ENCODE measurements around the gene HMGN3.
A peak's percentile ranks its signal among the peaks of the same experiment; 100 is the strongest.

HMGN3 gene

DNA sequence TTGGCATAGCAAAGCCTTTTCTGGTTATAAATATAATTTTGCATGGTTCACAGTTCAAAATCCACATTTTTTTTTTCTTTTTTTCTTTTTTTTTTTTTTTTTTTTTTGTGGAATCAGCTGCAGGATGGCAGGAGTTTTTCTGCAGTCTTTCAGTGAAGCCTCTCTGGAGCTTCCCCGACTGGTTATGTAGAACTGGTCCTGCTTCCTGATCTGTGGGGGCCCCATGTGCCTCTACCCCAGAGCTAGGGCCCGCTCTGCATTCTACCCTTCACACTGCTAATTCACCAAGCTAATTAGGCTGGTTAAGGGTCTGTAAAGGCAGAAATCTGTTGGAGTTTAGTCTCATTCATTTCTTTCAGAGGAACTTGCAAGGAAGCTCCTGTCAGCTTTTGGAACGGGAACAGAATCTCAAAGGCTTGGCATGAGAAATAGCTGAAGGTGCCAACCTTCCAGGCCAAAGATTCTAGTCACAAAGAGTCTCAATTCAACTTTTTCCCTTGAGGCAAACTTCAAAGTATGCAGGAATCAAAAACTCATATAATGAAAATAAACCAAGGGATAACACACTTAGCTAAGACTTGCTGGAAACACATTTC lies 45.5 kb downstream of the HMGN3 start:
- peak in 1 of 2 donors; percentile 52 for DNase-seq (ENCODE audit: low read depth in 2 of 2)
- TF ChIP-seq, protein P1, sequence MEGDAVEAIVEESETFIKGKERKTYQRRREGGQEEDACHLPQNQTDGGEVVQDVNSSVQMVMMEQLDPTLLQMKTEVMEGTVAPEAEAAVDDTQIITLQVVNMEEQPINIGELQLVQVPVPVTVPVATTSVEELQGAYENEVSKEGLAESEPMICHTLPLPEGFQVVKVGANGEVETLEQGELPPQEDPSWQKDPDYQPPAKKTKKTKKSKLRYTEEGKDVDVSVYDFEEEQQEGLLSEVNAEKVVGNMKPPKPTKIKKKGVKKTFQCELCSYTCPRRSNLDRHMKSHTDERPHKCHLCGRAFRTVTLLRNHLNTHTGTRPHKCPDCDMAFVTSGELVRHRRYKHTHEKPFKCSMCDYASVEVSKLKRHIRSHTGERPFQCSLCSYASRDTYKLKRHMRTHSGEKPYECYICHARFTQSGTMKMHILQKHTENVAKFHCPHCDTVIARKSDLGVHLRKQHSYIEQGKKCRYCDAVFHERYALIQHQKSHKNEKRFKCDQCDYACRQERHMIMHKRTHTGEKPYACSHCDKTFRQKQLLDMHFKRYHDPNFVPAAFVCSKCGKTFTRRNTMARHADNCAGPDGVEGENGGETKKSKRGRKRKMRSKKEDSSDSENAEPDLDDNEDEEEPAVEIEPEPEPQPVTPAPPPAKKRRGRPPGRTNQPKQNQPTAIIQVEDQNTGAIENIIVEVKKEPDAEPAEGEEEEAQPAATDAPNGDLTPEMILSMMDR (IDR thresholded peaks at IDR 0.05; ENCODE audit: low read depth, low read length), result no peak
- H3K4me3 ChIP-seq (replicated peaks in 1 of 2; ENCODE audit: low read depth in 2 of 2, low read length in 2 of 2), result no peak overlapping the region

DNA sequence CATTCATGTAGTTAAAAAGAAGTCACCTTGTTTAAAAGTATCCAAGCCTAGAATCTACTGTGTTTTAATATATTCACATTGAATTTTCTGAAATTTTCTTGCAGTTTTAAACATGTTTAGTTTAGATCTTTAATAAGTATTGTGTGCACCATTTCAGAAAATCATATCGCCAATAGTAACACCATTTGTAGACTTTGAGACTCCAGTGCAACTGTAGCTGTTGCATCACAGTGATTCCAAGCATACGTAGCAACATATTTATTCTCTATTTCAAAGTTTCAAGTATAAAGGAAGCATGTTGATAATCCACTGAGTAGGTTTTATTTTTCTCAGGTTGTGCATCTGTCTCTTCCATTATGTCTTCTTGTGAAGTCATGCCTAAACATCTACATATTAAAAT lies 46.4 kb downstream of the HMGN3 start:
- no peak overlapping the region for H3K4me3 ChIP-seq (replicated peaks in 1 of 2; ENCODE audit: low read depth in 2 of 2, low read length in 2 of 2)
- TF ChIP-seq, protein P1 (IDR thresholded peaks at IDR 0.05; ENCODE audit: low read depth, low read length), result no peak
- DNase-seq (ENCODE audit: low read depth in 2 of 2), result no peak

DNA sequence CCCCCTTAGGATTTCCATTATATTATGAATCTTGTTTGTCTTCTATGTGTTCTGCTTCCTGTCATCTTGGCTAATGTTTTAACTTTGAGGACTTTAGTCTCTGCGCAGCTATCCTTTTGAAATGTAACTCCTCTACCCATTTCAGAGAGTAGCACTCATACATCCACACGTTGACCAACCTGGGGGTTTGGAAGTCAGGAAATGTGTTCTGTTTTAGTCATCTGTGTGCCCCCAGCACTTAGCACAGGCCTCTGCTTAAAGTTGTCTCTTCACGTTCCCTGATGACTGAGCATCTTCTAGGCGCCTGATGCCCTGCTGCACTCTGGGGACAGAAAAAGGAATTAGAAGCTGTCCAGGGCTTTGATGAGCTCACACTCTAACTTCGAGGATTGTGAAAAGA lies 47.9 kb downstream of the HMGN3 start:
- no peak overlapping the region for H3K4me3 ChIP-seq (replicated peaks in 1 of 2; ENCODE audit: low read depth in 2 of 2, low read length in 2 of 2)
- TF ChIP-seq, protein P1 (IDR thresholded peaks at IDR 0.05; ENCODE audit: low read depth, low read length), result no peak
- no peak for DNase-seq (ENCODE audit: low read depth in 2 of 2)

DNA sequence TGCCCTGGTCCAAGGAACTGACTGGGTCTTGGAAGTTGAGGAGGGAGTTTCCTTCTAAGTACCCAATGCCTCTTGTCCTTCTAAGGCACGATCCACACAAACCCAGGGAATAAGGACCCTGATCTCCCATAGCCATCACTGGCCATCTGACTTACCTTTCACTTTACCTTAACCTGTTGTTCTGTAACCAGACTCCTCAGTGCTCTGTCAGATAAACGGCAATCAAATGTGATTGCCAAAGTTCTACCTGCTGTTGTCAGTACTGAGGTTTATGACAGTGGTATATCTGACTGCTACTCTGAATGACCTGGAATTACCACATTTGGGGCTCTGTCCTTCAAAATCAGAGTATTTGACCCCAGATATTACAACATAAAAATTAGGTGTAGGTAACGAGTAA lies 49.8 kb downstream of the HMGN3 start:
- DNase-seq (ENCODE audit: low read depth in 2 of 2), result no peak
- no peak overlapping the region for H3K4me3 ChIP-seq (replicated peaks in 1 of 2; ENCODE audit: low read depth in 2 of 2, low read length in 2 of 2)
- TF ChIP-seq, protein P1 (IDR thresholded peaks at IDR 0.05; ENCODE audit: low read depth, low read length), result no peak

DNA sequence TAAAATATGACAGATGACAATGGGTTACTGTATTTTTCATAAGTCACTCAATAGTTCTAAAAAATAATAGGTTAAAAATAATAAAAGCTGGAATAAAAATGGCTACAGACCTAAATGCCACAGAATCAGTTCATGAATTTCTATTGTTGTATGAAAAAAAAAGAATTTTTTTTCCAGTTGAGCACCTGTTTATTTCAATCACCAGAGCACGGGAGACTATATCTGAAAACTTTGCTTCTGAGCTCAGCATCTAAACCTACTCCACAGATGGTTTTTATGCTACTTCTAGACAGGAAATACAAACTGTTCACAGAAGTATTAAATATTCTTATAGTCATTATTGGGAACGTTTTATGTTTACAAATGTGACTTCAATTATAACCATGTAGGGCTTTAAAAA lies 50.4 kb downstream of the HMGN3 start:
- DNase-seq (ENCODE audit: low read depth in 2 of 2), result no peak
- TF ChIP-seq, protein P1 (IDR thresholded peaks at IDR 0.05; ENCODE audit: low read depth, low read length), result no peak

DNA sequence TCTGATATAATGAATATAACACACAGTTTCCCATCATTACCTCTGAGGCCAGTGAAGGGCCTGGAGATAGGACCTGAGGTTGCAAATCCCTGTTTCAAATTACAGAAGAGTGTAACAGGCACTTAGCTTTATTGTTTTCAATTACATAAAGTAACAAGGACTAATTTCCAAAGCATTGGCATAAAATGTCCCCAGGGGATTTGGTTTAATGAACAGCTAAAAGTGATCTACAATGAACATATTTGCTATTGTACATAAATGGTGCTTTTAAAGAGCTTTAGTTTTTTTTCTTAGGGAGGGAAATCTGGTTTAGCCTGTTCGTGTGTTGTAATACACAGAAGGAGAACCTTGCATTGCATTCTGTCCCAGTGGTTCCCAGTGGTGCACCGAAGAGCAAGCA lies 54.4 kb downstream of the HMGN3 start:
- no peak overlapping the region for H3K4me3 ChIP-seq (replicated peaks in 1 of 2; ENCODE audit: low read depth in 2 of 2, low read length in 2 of 2)
- TF ChIP-seq, protein P1 (IDR thresholded peaks at IDR 0.05; ENCODE audit: low read depth, low read length), result no peak
- no peak for DNase-seq (ENCODE audit: low read depth in 2 of 2)

More for the DNA sequence above, 50.4 kb downstream of the HMGN3 start:
- no peak overlapping the region for H3K4me3 ChIP-seq (replicated peaks in 1 of 2; ENCODE audit: low read depth in 2 of 2, low read length in 2 of 2)

DNA sequence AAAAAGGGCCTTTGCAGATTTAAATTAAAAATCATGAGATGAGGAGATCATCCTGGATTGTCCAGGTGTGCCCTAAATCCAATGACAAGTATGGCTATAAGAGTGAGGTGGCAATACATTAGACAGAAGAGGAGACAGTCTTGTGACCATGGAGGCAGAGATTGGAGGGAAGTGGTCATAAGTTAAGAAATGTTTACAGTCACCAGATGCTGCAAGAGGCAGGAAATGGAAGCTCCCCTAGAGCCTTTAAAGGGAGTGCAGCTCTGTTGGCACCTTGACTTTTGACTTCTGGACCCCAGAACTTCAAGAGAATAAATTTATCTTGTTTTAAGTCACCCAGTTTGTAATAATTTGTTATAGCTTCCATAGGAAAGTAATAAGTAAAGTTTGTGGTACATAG lies 61.1 kb downstream of the HMGN3 start:
- DNase-seq (ENCODE audit: low read depth in 2 of 2), result peak in 1 of 2 donors; percentile 8
- TF ChIP-seq, protein P1 (IDR thresholded peaks at IDR 0.05; ENCODE audit: low read depth, low read length), result no peak
- H3K4me3 ChIP-seq (replicated peaks in 1 of 2; ENCODE audit: low read depth in 2 of 2, low read length in 2 of 2), result no peak overlapping the region
